Measurements from ENCODE around the gene TMEM63B. TPM values are rescaled to one million over a fixed set of nuclear protein-coding genes. Genes with fewer than 3 reads are reported as not detected.

TMEM63B gene
- total and polyA plus RNA-seq, 2 of the 8 experiments (the other 6 are each of a cell fraction or from before 2014, with no cell fraction given): 61.1 to 96.8 TPM

GRCh38 chr6:44082872-44083321 is 44.5 kb upstream of the TMEM63B start (continued):
- no peak for TF ChIP-seq CHD7 (IDR thresholded peaks at IDR 0.05; ENCODE audit: insufficient replicate concordance, low read length)
- TF ChIP-seq SIRT6 (IDR thresholded peaks at IDR 0.05; ENCODE audit: low read length): no peak
- no peak for TF ChIP-seq CHD1 (IDR thresholded peaks at IDR 0.05; ENCODE audit: low read depth, low read length)
- no peak for TF ChIP-seq HDAC2 (IDR thresholded peaks at IDR 0.05; ENCODE audit: borderline replicate concordance in 1 of 2, low read depth in 2 of 2, low read length in 2 of 2)
- TF ChIP-seq RFX5 (IDR thresholded peaks at IDR 0.05; ENCODE audit: borderline replicate concordance, low read depth, low read length): no peak
- TF ChIP-seq POLR2AphosphoS5 (IDR thresholded peaks at IDR 0.05; ENCODE audit: low read depth, low read length): no peak

All from H1 (cell line).